ENCODE measurements around the gene TEPSIN.

Gene TEPSIN

DNA sequence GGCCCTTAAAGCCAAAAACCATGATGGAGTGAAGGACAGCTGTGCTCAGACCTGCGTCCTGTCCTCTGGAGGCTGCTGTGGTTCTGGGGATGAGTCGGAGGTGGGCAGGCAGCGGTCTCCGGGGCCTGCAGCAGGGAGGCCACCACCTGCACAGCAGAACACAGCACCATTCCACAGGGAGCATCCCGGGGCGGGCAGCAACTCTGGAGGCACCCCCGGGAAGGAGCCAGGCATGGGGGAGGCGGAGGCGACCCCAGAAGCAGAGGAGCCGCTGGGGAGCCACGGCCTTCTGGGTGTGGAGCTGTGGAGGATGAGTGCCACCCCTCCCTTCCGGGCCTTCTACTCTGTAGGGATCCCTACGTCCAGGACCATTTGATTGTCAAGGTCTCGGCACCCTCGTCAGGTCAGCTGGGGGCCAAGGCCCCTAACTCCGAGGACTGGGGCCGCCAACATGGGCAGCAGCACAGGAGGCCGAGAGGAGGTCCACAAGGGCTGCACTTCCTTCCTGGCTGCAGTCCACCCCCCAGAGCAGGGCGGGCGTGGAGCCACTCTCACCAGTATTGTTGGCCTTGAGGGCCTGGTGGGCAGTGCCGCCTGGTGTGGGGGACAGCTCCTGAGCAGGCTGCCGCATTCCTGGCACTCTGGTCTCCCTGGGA, 39.9 kb downstream of the TEPSIN start:
- ATAC-seq (replicated peaks; ENCODE audit: extremely low read depth, poor library complexity, severe bottlenecking), result no peak
- Mint-ChIP-seq H3K4me3 (no peak overlapping the region), H3K9me3 (no peaks in the 10 kb centered on the region), H3K36me3 (ENCODE audit: insufficient read depth) (peaks cover 1% of the 10 kb centered on the region), H3K27me3 (no peaks in the 10 kb centered on the region), H3K27ac (ENCODE audit: low read depth) (no peak overlapping the region), H3K4me1 (no peaks in the 10 kb centered on the region)
- no peak for DNase-seq (ENCODE audit: low spot score in 2 of 2)

DNA sequence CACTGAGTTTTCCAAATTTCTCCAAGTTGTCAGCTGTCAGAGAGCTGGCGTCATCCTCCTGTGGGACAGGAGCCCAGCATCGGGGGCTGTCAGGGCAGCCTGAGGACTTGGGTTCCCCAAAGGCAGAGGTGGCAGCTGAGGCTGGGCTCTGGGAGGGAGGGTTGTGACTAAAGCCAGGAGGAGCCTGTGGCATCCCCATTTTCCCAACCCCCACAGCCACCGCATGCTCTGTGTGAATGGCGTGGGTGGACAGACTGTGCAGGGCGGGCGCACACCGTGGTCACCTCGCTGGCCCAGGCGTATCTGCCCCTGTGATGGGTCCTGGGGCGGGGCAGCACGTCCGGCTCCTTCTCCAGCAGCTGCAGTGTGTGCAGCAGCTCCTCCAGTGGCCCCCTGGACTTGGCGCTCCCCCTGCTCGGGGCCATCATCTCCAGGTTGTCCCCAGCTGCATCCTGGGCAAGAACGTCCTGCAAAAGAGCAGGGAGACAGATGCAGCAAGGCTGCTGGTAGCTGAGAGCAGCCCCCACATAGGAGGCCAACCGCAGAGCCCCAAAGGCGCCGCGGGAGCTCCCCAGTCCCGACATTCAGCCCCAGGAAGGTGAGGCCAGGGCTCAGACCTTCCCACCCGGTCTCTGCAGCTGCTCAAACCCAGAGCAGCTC, 40.9 kb downstream of the TEPSIN start:
- Mint-ChIP-seq H3K36me3 (ENCODE audit: insufficient read depth) (peaks cover 2% of the 10 kb centered on the region), H3K9me3 (no peaks in the 10 kb centered on the region), H3K27me3 (no peaks in the 10 kb centered on the region), H3K27ac (ENCODE audit: low read depth) (no peak overlapping the region), H3K4me3 (no peak overlapping the region), H3K4me1 (no peaks in the 10 kb centered on the region)
- ATAC-seq (replicated peaks; ENCODE audit: extremely low read depth, poor library complexity, severe bottlenecking), result no peak
- no peak for DNase-seq (ENCODE audit: low spot score in 2 of 2)

- Mint-ChIP-seq H3K4me1 (no peaks in the 10 kb centered on the region), H3K4me3 (no peak overlapping the region), H3K9me3 (no peaks in the 10 kb centered on the region), H3K27ac (ENCODE audit: low read depth) (no peak overlapping the region), H3K27me3 (no peaks in the 10 kb centered on the region), H3K36me3 (ENCODE audit: insufficient read depth) (peaks cover 2% of the 10 kb centered on the region)
- no peak for DNase-seq (ENCODE audit: low spot score in 2 of 2)
- ATAC-seq (replicated peaks; ENCODE audit: extremely low read depth, poor library complexity, severe bottlenecking), result no peak
These were observed 41.5 kb downstream of the TEPSIN start for GRCh38 chr17:81197409-81197795.

DNA sequence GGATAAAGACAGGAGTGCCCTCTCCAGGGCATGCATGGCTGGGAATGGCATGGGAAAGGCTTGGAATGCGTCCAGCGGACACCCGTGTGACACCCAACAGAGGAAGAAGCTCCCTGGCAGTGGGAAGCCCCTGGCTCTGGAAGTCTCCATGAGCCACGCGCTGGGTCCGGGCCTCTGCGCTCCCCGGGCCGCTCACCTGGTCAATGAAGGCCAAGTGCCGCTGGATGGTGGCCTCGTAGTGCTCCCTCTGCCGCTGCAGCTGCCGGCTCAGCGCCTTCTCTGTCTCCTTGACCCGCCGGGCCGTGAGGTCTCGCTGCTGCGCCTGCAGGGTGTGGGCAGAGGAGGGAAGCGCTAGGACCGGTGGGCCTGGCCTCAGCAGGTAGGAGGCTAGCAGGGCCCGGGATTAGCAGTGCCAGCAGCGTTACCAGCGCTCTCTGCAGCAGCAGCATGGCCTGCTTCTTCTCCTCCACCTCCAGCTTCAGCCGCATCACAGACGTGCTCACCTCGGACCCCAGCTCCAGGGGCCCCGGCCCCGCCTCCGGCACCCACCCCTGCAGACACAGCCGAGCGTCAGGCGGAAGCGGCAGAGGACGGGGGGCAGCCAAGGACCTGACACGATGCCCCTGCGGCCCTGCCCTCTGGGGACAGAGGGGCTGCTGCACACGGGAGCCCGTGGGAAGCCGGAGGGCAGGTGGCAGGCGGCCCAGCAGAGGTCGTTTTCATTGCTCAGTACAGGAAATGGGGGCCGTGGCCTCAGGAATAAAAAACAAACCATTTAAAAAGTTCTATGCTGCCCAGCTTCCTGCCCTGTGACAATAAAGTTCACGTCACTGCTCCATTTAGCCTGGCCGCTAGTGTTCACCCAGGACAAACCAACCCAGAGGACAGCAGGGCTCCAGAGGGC, 42.1 kb downstream of the TEPSIN start:
- Mint-ChIP-seq H3K36me3 (ENCODE audit: insufficient read depth) (peaks cover 2% of the 10 kb centered on the region), H3K27ac (ENCODE audit: low read depth) (no peak overlapping the region), H3K4me1 (no peaks in the 10 kb centered on the region), H3K4me3 (no peak overlapping the region), H3K27me3 (no peaks in the 10 kb centered on the region), H3K9me3 (no peaks in the 10 kb centered on the region)
- DNase-seq (ENCODE audit: low spot score in 2 of 2), result no peak
- no peak for ATAC-seq (replicated peaks; ENCODE audit: extremely low read depth, poor library complexity, severe bottlenecking)

DNA sequence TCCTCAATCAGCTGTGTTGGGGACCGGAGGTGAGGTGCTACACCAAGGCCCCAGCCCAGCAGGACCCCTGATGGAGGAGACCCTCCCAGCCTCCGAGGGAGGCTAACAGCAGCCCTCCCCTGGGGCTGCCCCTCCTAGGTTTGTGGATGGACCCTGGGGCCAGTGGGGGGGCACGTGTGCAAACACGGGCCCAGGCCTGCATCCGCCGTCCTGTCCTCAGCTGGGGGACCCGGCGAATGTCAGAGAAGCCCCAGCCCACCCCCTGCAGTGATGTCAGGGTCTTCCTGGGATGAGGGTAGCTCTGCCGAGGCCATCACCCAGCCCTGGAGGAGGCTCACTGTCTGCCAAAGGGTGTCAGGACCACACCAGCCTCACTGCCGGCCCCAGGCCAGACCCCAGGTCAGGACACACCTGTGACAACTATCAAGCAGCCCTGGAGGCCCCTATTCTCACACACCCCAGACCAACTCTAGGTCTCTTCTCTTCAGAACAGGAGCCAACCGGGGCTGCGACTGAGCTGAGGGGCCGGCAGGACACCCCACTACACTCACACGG, 42.8 kb downstream of the TEPSIN start:
- Mint-ChIP-seq H3K4me1 (no peaks in the 10 kb centered on the region), H3K9me3 (no peaks in the 10 kb centered on the region), H3K4me3 (no peak overlapping the region), H3K36me3 (ENCODE audit: insufficient read depth) (peaks cover 1% of the 10 kb centered on the region), H3K27ac (ENCODE audit: low read depth) (no peak overlapping the region), H3K27me3 (no peaks in the 10 kb centered on the region)
- ATAC-seq (replicated peaks; ENCODE audit: extremely low read depth, poor library complexity, severe bottlenecking) (no peak), DNase-seq (ENCODE audit: low spot score in 2 of 2) (no peak)

- Mint-ChIP-seq H3K4me1 (no peaks in the 10 kb centered on the region), H3K9me3 (no peaks in the 10 kb centered on the region), H3K4me3 (no peak overlapping the region), H3K36me3 (ENCODE audit: insufficient read depth) (peaks cover 1% of the 10 kb centered on the region), H3K27ac (ENCODE audit: low read depth) (no peak overlapping the region), H3K27me3 (no peaks in the 10 kb centered on the region)
- DNase-seq (ENCODE audit: low spot score in 2 of 2) (no peak), ATAC-seq (replicated peaks; ENCODE audit: extremely low read depth, poor library complexity, severe bottlenecking) (no peak)
These were observed 43.6 kb downstream of the TEPSIN start for GRCh38 chr17:81194941-81195901.

DNA sequence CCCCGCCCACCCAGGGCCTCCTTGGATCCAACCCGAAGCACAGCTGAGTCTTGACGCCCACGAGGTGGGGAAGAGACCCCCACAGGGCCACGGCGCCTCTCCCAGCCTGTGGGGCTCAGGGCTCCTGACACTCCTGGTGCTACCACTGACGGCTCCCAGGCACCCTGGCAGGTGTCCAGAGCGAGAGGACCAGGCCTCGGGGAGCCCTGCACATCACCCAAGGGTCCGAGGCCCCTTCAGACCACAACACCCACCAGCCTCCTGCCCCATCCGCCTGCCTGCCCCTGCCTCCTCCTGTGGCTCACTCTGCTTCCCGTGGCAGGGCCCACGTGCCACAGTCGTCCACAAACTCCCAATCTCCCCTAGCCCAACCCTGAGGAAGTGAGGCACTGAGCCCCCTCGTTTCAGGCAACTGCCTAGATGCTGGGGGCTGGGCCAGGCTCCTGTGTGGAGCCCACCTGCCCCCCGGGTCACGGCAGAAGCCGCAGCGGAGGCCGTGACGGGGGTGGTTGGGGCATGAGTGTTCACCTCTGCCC, 44.6 kb downstream of the TEPSIN start:
- Mint-ChIP-seq H3K9me3 (no peaks in the 10 kb centered on the region), H3K4me1 (no peaks in the 10 kb centered on the region), H3K27me3 (no peaks in the 10 kb centered on the region), H3K27ac (ENCODE audit: low read depth) (no peak overlapping the region), H3K4me3 (no peak overlapping the region), H3K36me3 (ENCODE audit: insufficient read depth) (peaks cover 2% of the 10 kb centered on the region)
- ATAC-seq (replicated peaks; ENCODE audit: extremely low read depth, poor library complexity, severe bottlenecking) (no peak), DNase-seq (ENCODE audit: low spot score in 2 of 2) (no peak)

- Mint-ChIP-seq H3K9me3 (no peaks in the 10 kb centered on the region), H3K4me1 (no peaks in the 10 kb centered on the region), H3K27me3 (no peaks in the 10 kb centered on the region), H3K36me3 (ENCODE audit: insufficient read depth) (peaks cover 4% of the 10 kb centered on the region), H3K27ac (ENCODE audit: low read depth) (no peak overlapping the region), H3K4me3 (no peak overlapping the region)
- no peak for DNase-seq (ENCODE audit: low spot score in 2 of 2)
- ATAC-seq (replicated peaks; ENCODE audit: extremely low read depth, poor library complexity, severe bottlenecking), result no peak
These were observed 45.2 kb downstream of the TEPSIN start for GRCh38 chr17:81193470-81194224.

GRCh38 chr17:81193051-81193410, 45.8 kb downstream of the TEPSIN start:
- Mint-ChIP-seq H3K9me3 (no peaks in the 10 kb centered on the region), H3K36me3 (ENCODE audit: insufficient read depth) (peaks cover 4% of the 10 kb centered on the region), H3K27ac (ENCODE audit: low read depth) (no peak overlapping the region), H3K4me1 (no peaks in the 10 kb centered on the region), H3K27me3 (no peaks in the 10 kb centered on the region), H3K4me3 (no peak overlapping the region)
- ATAC-seq (replicated peaks; ENCODE audit: extremely low read depth, poor library complexity, severe bottlenecking), result no peak
- no peak for DNase-seq (ENCODE audit: low spot score in 2 of 2)

DNA sequence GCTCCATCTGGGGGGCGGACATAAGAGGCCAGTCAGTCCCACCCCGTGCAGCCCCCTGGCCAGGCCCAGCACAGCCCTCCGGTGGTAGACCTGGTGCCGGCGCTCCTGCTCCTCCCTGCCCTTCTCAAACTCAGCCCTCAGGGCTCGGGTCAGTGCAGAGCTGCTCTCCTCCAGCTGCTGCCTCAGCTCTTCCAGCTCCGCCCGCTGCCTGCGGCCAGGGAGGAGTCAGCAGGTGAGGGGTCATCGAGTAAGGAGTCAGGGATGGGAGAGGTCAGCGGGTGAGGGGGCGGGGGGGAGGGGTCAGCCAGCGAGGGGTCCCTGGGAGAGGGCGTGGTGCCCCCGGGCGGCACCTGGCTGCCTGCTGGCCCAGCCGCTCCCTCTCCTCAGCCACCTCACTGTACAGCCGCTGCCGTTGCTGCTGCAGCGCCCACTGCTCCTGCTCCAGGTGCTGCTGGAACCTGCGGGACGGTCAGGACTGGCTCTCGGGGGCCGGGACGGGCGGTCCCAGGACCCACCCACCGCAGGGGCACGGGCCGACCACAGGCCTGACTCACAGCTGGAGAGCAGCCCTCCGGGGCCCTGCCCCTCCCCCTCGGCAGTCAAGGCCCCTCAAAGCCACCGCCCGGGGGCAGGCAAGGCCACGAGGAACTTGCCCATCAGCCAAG, 46.3 kb downstream of the TEPSIN start:
- Mint-ChIP-seq H3K4me1 (no peaks in the 10 kb centered on the region), H3K27ac (ENCODE audit: low read depth) (no peak overlapping the region), H3K27me3 (no peaks in the 10 kb centered on the region), H3K36me3 (ENCODE audit: insufficient read depth) (peaks cover 4% of the 10 kb centered on the region), H3K4me3 (no peak overlapping the region), H3K9me3 (no peaks in the 10 kb centered on the region)
- DNase-seq (ENCODE audit: low spot score in 2 of 2) (no peak), ATAC-seq (replicated peaks; ENCODE audit: extremely low read depth, poor library complexity, severe bottlenecking) (no peak)

DNA sequence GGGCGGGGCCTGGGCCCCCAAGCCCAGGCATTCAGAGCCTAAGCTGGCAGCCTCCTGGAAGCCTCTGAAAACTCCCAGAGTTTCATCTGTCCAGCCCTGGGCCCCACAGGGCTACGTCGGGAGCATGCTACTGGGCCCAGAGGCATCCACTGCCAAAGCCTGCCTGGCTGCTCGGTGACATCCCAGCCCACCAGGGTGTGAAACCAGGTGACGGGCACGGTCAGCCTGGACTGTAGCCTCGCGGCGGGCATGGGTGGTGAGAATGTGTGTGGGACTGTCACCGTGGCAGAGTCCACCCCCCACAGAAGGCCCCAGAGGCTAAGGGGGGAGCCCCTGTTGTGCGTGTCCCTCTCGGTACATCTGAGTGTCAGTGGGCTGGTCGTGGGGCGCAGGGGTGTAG, 47.2 kb downstream of the TEPSIN start:
- Mint-ChIP-seq H3K27me3 (no peaks in the 10 kb centered on the region), H3K27ac (ENCODE audit: low read depth) (no peak overlapping the region), H3K9me3 (no peaks in the 10 kb centered on the region), H3K4me3 (no peak overlapping the region), H3K4me1 (no peaks in the 10 kb centered on the region), H3K36me3 (ENCODE audit: insufficient read depth) (peaks cover 4% of the 10 kb centered on the region)
- ATAC-seq (replicated peaks; ENCODE audit: extremely low read depth, poor library complexity, severe bottlenecking) (no peak), DNase-seq (ENCODE audit: low spot score in 2 of 2) (no peak)

All from central memory CD8-positive, alpha-beta T cell (primary cell).